OCI-LY7 (cell line): Measurements from ENCODE around the gene TGM6. TPM values are rescaled to one million over a fixed set of nuclear protein-coding genes. Genes with fewer than 3 reads are reported as not detected.

Experiments
- BruUV-seq: library from RNA; stranded (reverse); fragments of 400-500 nt; replicated peaks from 2 replicates; lab custom pipeline; 2021; lab: Mats Ljungman, UMichigan
- CTCF ChIA-PET: fragments of 300-600 bp; sonication (Branson Sonifier 250); formaldehyde crosslinking; loops from one replicate; lab custom pipeline; 2022; ENCODE audit warnings: antibody characterized with exemption; ENCODE audit not compliant: unreplicated experiment; lab: Charles Lee
- POLR2A ChIA-PET: fragments of 300-600 bp; sonication (Branson Sonifier 250); formaldehyde crosslinking; loops from one replicate; lab custom pipeline; 2022; ENCODE audit warnings: antibody characterized with exemption; lab: Charles Lee
- DNase-seq: peaks from one replicate; pipeline ENCODE4 v3.0.0-alpha.2; 2015; ENCODE audit warnings: low spot score
- H2AFZ ChIP-seq: fragments of 200-600 bp; sonication (generic), shearing (Covaris generic); 2 replicates; pipeline ENCODE4 v1.6.1; 2014; ENCODE audit warnings: mild to moderate bottlenecking, antibody characterized with exemption, low read length, moderate library complexity
- H3K27ac ChIP-seq: fragments of 200-600 bp; sonication (generic); 2 replicates; pipeline ENCODE4 v1.5.1; 2014; ENCODE audit warnings: mixed run types, low read depth, mild to moderate bottlenecking, moderate library complexity, low read length, inconsistent platforms; ENCODE audit not compliant: poor library complexity, severe bottlenecking
- H3K36me3 ChIP-seq: fragments of 200-600 bp; sonication (generic); 2 replicates; pipeline ENCODE4 v1.6.1; 2014; ENCODE audit warnings: mild to moderate bottlenecking, antibody characterized with exemption, low read length, moderate library complexity, mixed read lengths; ENCODE audit not compliant: insufficient read depth
- H3K4me1 ChIP-seq: fragments of 200-600 bp; sonication (generic); 2 replicates; pipeline ENCODE4 v1.5.1; 2014; ENCODE audit warnings: mild to moderate bottlenecking, low read length; ENCODE audit not compliant: insufficient read depth, poor library complexity, severe bottlenecking
- H3K4me2 ChIP-seq: fragments of 200-600 bp; sonication (generic); 2 replicates; pipeline ENCODE4 v1.6.1; 2014; ENCODE audit warnings: mild to moderate bottlenecking, low read length
- H3K4me3 ChIP-seq: fragments of 200-600 bp; sonication (generic); 2 replicates; pipeline ENCODE4 v1.5.1; 2014; ENCODE audit warnings: mild to moderate bottlenecking, low read depth, low read length; ENCODE audit not compliant: poor library complexity, severe bottlenecking
- H3K79me2 ChIP-seq: fragments of 200-600 bp; sonication (generic); 2 replicates; pipeline ENCODE4 v1.6.1; 2016; ENCODE audit warnings: low read depth, mild to moderate bottlenecking, low read length, moderate library complexity, mixed read lengths; ENCODE audit not compliant: insufficient read depth
- H3K9me2 ChIP-seq: fragments of 200-600 bp; sonication (generic); 2 replicates; pipeline ENCODE4 v1.6.1; 2016; ENCODE audit warnings: mild to moderate bottlenecking, low read length, mixed read lengths; ENCODE audit not compliant: insufficient read depth
- H3K9me3 ChIP-seq: fragments of 200-600 bp; sonication (generic); 2 replicates; pipeline ENCODE4 v1.6.1; 2014; ENCODE audit warnings: mild to moderate bottlenecking, mixed run types, low read length, mixed read lengths
- H4K20me1 ChIP-seq: fragments of 200-600 bp; sonication (generic); 2 replicates; pipeline ENCODE4 v1.6.1; 2014; ENCODE audit warnings: mild to moderate bottlenecking, antibody characterized with exemption, low read length, moderate library complexity, mixed read lengths; ENCODE audit not compliant: insufficient read depth
- CTCF ChIP-seq: fragments of 200-600 bp; sonication (generic); conservative IDR thresholded peaks from 2 replicates; pipeline ENCODE4 v1.5.1; 2014; ENCODE audit warnings: mild to moderate bottlenecking, antibody characterized with exemption, low read length, moderate library complexity, mixed read lengths
- EZH2phosphoT487 ChIP-seq: fragments of 200-600 bp; sonication (generic); IDR thresholded peaks from 2 replicates; pipeline ENCODE4 v1.6.1; 2018; ENCODE audit warnings: low read depth, borderline replicate concordance, mild to moderate bottlenecking, mixed run types, antibody characterized with exemption, low read length, moderate library complexity, mixed read lengths
- intact Hi-C: fragments of 100-400 bp; cut with micrococcal nuclease; formaldehyde crosslinking; loops from one replicate; pipeline ENCODE4 v1.10.0; 2022; ENCODE audit not compliant: unreplicated experiment
- total RNA-seq, 2 experiments: library from RNA; depleted of rRNA in 1 of 2; stranded (reverse); fragments of >200 nt in 1 of 2; shearing (Covaris generic) in 1 of 2; gene quantifications; 2 replicates each; pipeline ENCODE4 v1.2.3, GENCODE V29; 2014 to 2022

Gene TGM6
- total RNA-seq, 2 experiments from 2014 or later: not detected

DNA sequence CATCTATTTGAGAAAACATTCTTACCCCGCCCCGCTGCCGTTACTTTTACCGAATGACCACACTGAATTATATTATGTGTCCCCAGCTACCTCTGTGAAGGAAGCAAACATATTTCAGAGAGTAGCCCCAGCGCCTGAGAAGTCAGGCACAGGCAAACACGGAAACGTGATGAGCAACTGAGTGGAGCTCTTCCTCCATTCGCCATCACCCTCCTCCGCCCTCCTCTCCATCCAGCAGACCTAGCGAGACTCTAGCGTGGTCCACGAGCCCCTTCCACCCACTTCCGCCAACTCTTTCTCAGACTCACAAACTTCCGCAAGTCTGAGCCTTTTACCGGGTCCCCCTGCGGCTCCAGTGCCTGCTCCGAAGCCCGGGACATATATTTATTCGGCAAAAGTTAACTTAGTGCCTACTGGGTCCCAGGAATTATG lies 89.3 kb downstream of the TGM6 start:
- Histone ChIP-seq H3K9me3 (no peaks in the 10 kb centered on the region), H2AFZ (peak overlapping the region; percentile 5; the same call in 1 of the 2 replicates), H3K4me2 (peak overlapping the region; percentile 85), H3K4me3 (peak overlapping the region; percentile 99), H4K20me1 (peaks cover 39% of the 10 kb centered on the region), H3K9me2 (no peaks in the 10 kb centered on the region), H3K79me2 (peaks cover 53% of the 10 kb centered on the region), H3K4me1 (peaks cover 31% of the 10 kb centered on the region), H3K27ac (peak overlapping the region; percentile 87), H3K36me3 (peaks cover 54% of the 10 kb centered on the region)
- TF ChIP-seq CTCF: no peak
- TF ChIP-seq EZH2phosphoT487: no peak
- BruUV-seq: no TSS peak
- intact Hi-C loops: loop anchor here (1.0 to 5.0 kb wide), 4 partner anchors 38 to 368 kb away; partner anchors contain the start of genes NOP56, STK35 and ZNF343
- DNase-seq: peak; percentile 83
- ChIA-PET POLR2A (interaction anchor here (0.5 to 1.4 kb wide), 6 partner anchors 9 to 690 kb away, joined by 3 to 5 read pairs (median 4); partner anchors contain the start of genes FASTKD5, UBOX5 and ZNF343), CTCF (no interaction called here)

GRCh38 chr20:2470423-2471193 lies 89.9 kb downstream of the TGM6 start, which contains the start of gene SNRPB:
Gene SNRPB (minus strand): TSS chr20:2470789. CDS start chr20:2470690, 99 bp downstream.
- TF ChIP-seq CTCF (no peak), EZH2phosphoT487 (no peak)
- peaks cover 39% of the 10 kb centered on the region for H4K20me1 ChIP-seq
- ChIA-PET CTCF (interaction anchor here (1.0 kb wide), 1 partner anchor 54 kb away, joined by 3 read pairs; no protein-coding TSS in a partner anchor), POLR2A (interaction anchor here (0.6 to 1.4 kb wide), 10 partner anchors 8 to 1324 kb away, joined by 3 to 7 read pairs (median 3); partner anchors contain the start of gene ZNF343)
- DNase-seq: peak; percentile 99
- peak within 1 kb of the TSS; percentile 85 for H3K4me2 ChIP-seq
- BruUV-seq: no TSS peak
- intact Hi-C loops: loop anchor here (1.0 to 5.0 kb wide), 4 partner anchors 38 to 368 kb away; partner anchors contain the start of genes NOP56, STK35 and ZNF343
- peak within 1 kb of the TSS; percentile 74; the same call in 1 of the 2 replicates for H2AFZ ChIP-seq
- H3K4me1 ChIP-seq: peaks cover 31% of the 10 kb centered on the region
- H3K79me2 ChIP-seq: peaks cover 50% of the 10 kb centered on the region
- no peaks in the 10 kb centered on the region for H3K9me2 ChIP-seq
- H3K27ac ChIP-seq: peak within 1 kb of the TSS; percentile 87
- no peaks in the 10 kb centered on the region for H3K9me3 ChIP-seq
- H3K36me3 ChIP-seq: peaks cover 48% of the 10 kb centered on the region
- H3K4me3 ChIP-seq: peak within 1 kb of the TSS; percentile 99
